ENCODE results near the gene LRRC8D. TPM values are rescaled to one million over a fixed set of nuclear protein-coding genes. Genes with fewer than 3 reads are reported as not detected.
"Not testable (repeated sequence)": the region's sequence is repeated elsewhere in the genome, so short reads cannot be mapped to it uniquely, and the experiment has no call there.

LRRC8D gene
- total RNA-seq, 2 experiments from 2014 or later, result 25.1 to 26.0 TPM

- no peak for ATAC-seq (ENCODE audit: low read depth)
- POLR2A ChIA-PET, result no interaction called here
- Mint-ChIP-seq H3K9me3 (no peaks in the 10 kb centered on the region), H3K4me1 (peaks cover 8% of the 10 kb centered on the region), H3K27me3 (no peaks in the 10 kb centered on the region), H3K27ac (no peak overlapping the region), H3K36me3 (peaks cover 23% of the 10 kb centered on the region), H3K4me3 (no peak overlapping the region)
- DNase-seq, result no peak
Measured at GRCh38 chr1:89918127-89918793, 97.4 kb downstream of the LRRC8D start.

GRCh38 chr1:89918794-89919155 is 97.9 kb downstream of the LRRC8D start:
- H3K9me3 Mint-ChIP-seq, result peaks cover 4% of the 10 kb centered on the region
- peaks cover 8% of the 10 kb centered on the region for H3K4me1 Mint-ChIP-seq
- no peak for ATAC-seq (ENCODE audit: low read depth)
- POLR2A ChIA-PET, result no interaction called here
- H3K27ac Mint-ChIP-seq, result no peak overlapping the region
- DNase-seq, result no peak
- peaks cover 27% of the 10 kb centered on the region for H3K36me3 Mint-ChIP-seq
- H3K27me3 Mint-ChIP-seq, result no peaks in the 10 kb centered on the region
- no peak overlapping the region for H3K4me3 Mint-ChIP-seq

GRCh38 chr1:89919174-89919573 is 98.3 kb downstream of the LRRC8D start:
- ATAC-seq (ENCODE audit: low read depth) (no peak), DNase-seq (no peak)
- POLR2A ChIA-PET, result no interaction called here
- Mint-ChIP-seq H3K4me1 (peaks cover 8% of the 10 kb centered on the region), H3K36me3 (peaks cover 31% of the 10 kb centered on the region), H3K9me3 (peaks cover 7% of the 10 kb centered on the region), H3K4me3 (no peak overlapping the region), H3K27ac (no peak overlapping the region), H3K27me3 (no peaks in the 10 kb centered on the region)

- DNase-seq (no peak), ATAC-seq (ENCODE audit: low read depth) (no peak)
- Mint-ChIP-seq H3K27ac (no peak overlapping the region), H3K36me3 (peaks cover 27% of the 10 kb centered on the region), H3K27me3 (no peaks in the 10 kb centered on the region), H3K4me3 (no peak overlapping the region), H3K9me3 (peaks cover 7% of the 10 kb centered on the region), H3K4me1 (peaks cover 5% of the 10 kb centered on the region)
- POLR2A ChIA-PET, result no interaction called here
Measured at GRCh38 chr1:89922911-89923310, 102.1 kb downstream of the LRRC8D start.

- Mint-ChIP-seq H3K27ac (no peak overlapping the region), H3K27me3 (no peaks in the 10 kb centered on the region), H3K4me3 (no peak overlapping the region), H3K36me3 (peaks cover 26% of the 10 kb centered on the region), H3K4me1 (peaks cover 5% of the 10 kb centered on the region), H3K9me3 (peaks cover 7% of the 10 kb centered on the region)
- no peak for ATAC-seq (ENCODE audit: low read depth)
- DNase-seq, result no peak
- POLR2A ChIA-PET, result no interaction called here
Measured at GRCh38 chr1:89923517-89923916, 102.7 kb downstream of the LRRC8D start.

- peaks cover 25% of the 10 kb centered on the region for H3K36me3 Mint-ChIP-seq
Measured at GRCh38 chr1:89924075-89924474, 103.2 kb downstream of the LRRC8D start.

GRCh38 chr1:89927049-89927448 is 106.2 kb downstream of the LRRC8D start:
- no peak overlapping the region for H3K4me3 Mint-ChIP-seq
- no peak overlapping the region for H3K27ac Mint-ChIP-seq
- POLR2A ChIA-PET, result no interaction called here
- no peaks in the 10 kb centered on the region for H3K27me3 Mint-ChIP-seq
- peaks cover 6% of the 10 kb centered on the region for H3K4me1 Mint-ChIP-seq
- DNase-seq (no peak), ATAC-seq (ENCODE audit: low read depth) (no peak)
- H3K36me3 Mint-ChIP-seq, result peaks cover 34% of the 10 kb centered on the region
- peaks cover 7% of the 10 kb centered on the region for H3K9me3 Mint-ChIP-seq

More at GRCh38 chr1:89924075-89924474, 103.2 kb downstream of the LRRC8D start:
- H3K9me3 Mint-ChIP-seq; H3K27ac Mint-ChIP-seq; H3K4me3 Mint-ChIP-seq; H3K4me1 Mint-ChIP-seq; POLR2A ChIA-PET; H3K27me3 Mint-ChIP-seq; DNase-seq; ATAC-seq (ENCODE audit: low read depth): not testable (repeated sequence)

GRCh38 chr1:89927478-89927877 is 106.6 kb downstream of the LRRC8D start:
- Mint-ChIP-seq H3K27ac (no peak overlapping the region), H3K4me3 (no peak overlapping the region), H3K27me3 (no peaks in the 10 kb centered on the region), H3K36me3 (peaks cover 34% of the 10 kb centered on the region), H3K4me1 (peaks cover 6% of the 10 kb centered on the region), H3K9me3 (peaks cover 7% of the 10 kb centered on the region)
- POLR2A ChIA-PET, result no interaction called here
- DNase-seq (no peak), ATAC-seq (ENCODE audit: low read depth) (no peak)

- no peak overlapping the region for H3K4me3 Mint-ChIP-seq
Measured at GRCh38 chr1:89928506-89928905, 107.7 kb downstream of the LRRC8D start.

GRCh38 chr1:89929467-89930063 is 108.7 kb downstream of the LRRC8D start:
- ATAC-seq (ENCODE audit: low read depth), result no peak
- Mint-ChIP-seq H3K4me3 (no peak overlapping the region), H3K9me3 (no peaks in the 10 kb centered on the region), H3K36me3 (peaks cover 38% of the 10 kb centered on the region), H3K27ac (no peak overlapping the region), H3K27me3 (no peaks in the 10 kb centered on the region), H3K4me1 (peaks cover 6% of the 10 kb centered on the region)
- no peak for DNase-seq
- POLR2A ChIA-PET, result no interaction called here

More at GRCh38 chr1:89928506-89928905, 107.7 kb downstream of the LRRC8D start:
- Mint-ChIP-seq H3K4me1 (peaks cover 6% of the 10 kb centered on the region), H3K36me3 (peaks cover 38% of the 10 kb centered on the region), H3K27me3 (no peaks in the 10 kb centered on the region), H3K27ac (no peak overlapping the region), H3K9me3 (peaks cover 5% of the 10 kb centered on the region)
- POLR2A ChIA-PET, result no interaction called here
- ATAC-seq (ENCODE audit: low read depth) (no peak), DNase-seq (no peak)

GRCh38 chr1:89930579-89930978 is 109.7 kb downstream of the LRRC8D start:
- Mint-ChIP-seq H3K36me3 (peaks cover 43% of the 10 kb centered on the region), H3K4me3 (no peak overlapping the region), H3K27ac (no peak overlapping the region), H3K9me3 (no peaks in the 10 kb centered on the region), H3K4me1 (peaks cover 6% of the 10 kb centered on the region), H3K27me3 (no peaks in the 10 kb centered on the region)
- POLR2A ChIA-PET, result no interaction called here
- ATAC-seq (ENCODE audit: low read depth) (no peak), DNase-seq (no peak)

GRCh38 chr1:89931964-89932363 is 111.1 kb downstream of the LRRC8D start:
- Mint-ChIP-seq H3K4me3 (no peak overlapping the region), H3K4me1 (peaks cover 6% of the 10 kb centered on the region), H3K9me3 (no peaks in the 10 kb centered on the region), H3K27me3 (no peaks in the 10 kb centered on the region), H3K27ac (no peak overlapping the region), H3K36me3 (peaks cover 42% of the 10 kb centered on the region)
- POLR2A ChIA-PET, result interaction anchor here (0.6 kb wide), 1 partner anchor 19 kb away, joined by 4 read pairs; no protein-coding TSS in a partner anchor
- ATAC-seq (ENCODE audit: low read depth) (no peak), DNase-seq (no peak)

GRCh38 chr1:89932598-89933364 is 111.9 kb downstream of the LRRC8D start:
- Mint-ChIP-seq H3K27ac (no peak overlapping the region), H3K27me3 (no peaks in the 10 kb centered on the region), H3K36me3 (peaks cover 42% of the 10 kb centered on the region), H3K4me3 (no peak overlapping the region), H3K9me3 (no peaks in the 10 kb centered on the region), H3K4me1 (peaks cover 6% of the 10 kb centered on the region)
- POLR2A ChIA-PET, result no interaction called here
- DNase-seq (no peak), ATAC-seq (ENCODE audit: low read depth) (no peak)

GRCh38 chr1:89934461-89934860 is 113.6 kb downstream of the LRRC8D start:
- H3K27me3 Mint-ChIP-seq, result no peaks in the 10 kb centered on the region
- POLR2A ChIA-PET, result interaction anchor here (1.4 kb wide), 1 partner anchor 9 kb away, joined by 4 read pairs; no protein-coding TSS in a partner anchor
- H3K4me1 Mint-ChIP-seq, result peaks cover 2% of the 10 kb centered on the region
- no peaks in the 10 kb centered on the region for H3K9me3 Mint-ChIP-seq
- no peak overlapping the region for H3K4me3 Mint-ChIP-seq
- no peak overlapping the region for H3K27ac Mint-ChIP-seq
- H3K36me3 Mint-ChIP-seq, result peaks cover 41% of the 10 kb centered on the region
- DNase-seq (no peak), ATAC-seq (ENCODE audit: low read depth) (no peak)
